ENCODE measurements around the gene GPR152.
"Not testable (repeated sequence)": the region's sequence is repeated elsewhere in the genome, so short reads cannot be mapped to it uniquely, and the experiment has no call there.

GPR152 gene

DNA sequence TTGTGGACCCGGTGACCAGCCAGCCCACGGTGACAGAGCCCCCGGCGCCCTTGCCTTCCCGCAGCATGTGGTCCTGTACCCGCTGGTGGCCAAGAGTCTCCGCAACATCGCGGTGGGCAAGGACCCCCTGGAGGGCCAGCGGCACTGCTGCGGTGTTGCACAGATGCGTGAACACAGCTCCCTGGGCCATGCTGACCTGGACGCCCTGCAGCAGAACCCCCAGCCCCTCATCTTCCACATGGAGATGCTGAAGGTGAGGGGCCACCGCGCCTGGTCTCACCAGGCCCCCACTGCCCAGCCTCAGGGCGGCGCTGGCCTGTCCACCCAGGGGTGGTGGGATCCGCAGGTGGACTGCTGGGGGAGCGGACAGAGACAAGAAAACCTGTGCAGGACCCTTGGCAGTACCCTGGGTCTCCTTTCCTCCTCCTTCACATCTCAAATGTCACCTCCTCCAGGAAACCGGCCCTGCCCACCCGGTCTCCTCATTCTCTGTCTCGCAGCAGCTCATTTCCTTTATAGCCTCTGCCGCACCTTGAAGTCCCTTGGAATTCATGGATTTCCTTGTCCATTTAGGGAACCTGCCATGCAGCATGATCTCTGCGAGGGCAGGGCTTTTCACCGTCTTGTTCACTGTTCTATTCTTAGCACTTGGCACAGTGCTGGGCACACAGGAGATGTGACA is 36.8 kb upstream of the GPR152 start:
- DNase-seq (ENCODE audit: low read depth): no peak

GRCh38 chr11:67486481-67487195 is 34.1 kb upstream of the GPR152 start:
- DNase-seq (ENCODE audit: low read depth): no peak

DNA sequence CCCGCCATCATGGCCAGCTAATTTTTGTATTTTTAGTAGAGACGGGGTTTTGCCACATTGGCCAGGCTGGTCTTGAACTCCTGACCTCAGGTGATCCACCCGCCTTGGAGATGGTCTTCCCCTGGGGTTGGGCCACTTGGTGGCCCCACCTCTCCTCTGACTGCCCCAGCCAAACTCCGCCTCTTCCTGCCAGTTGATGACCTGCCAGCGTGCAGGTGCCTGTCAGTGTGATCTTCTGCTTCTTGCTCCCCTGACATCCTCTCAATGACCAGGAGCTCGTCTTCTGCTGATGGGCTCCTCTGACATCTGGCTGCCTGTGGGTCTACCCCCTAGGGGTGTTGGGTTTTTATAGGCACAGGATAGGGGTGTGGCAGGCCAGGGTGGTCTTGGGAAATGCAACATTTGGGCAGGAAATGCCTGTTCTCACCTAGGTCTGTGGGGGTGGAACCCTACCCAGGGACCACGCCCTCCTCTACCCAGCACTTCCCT is 33.4 kb upstream of the GPR152 start:
- DNase-seq (ENCODE audit: low read depth): not testable (repeated sequence)

DNA sequence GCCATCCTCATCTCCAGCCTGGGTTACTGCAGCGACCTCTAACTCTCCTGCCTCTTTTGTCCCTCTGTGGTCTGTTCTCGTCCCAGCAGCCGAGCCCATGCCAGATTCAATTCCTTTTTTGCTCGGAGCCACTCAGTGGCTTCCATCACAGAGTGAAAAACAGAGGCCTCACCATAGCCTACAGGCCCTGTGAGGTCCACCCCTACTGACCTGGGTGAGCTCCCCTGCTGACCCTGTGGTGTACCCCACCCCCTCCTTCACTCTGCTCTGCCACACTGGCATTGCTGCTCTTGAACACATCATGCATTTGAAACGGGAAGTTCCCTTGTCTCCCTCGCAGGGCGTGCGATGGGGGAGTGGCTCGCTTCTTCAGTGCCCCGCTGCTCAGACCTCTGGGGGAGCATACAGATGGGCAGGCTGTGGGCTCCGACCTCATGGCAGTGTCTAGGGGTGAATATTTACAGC is 32.4 kb upstream of the GPR152 start:
- no peak for DNase-seq (ENCODE audit: low read depth)

DNA sequence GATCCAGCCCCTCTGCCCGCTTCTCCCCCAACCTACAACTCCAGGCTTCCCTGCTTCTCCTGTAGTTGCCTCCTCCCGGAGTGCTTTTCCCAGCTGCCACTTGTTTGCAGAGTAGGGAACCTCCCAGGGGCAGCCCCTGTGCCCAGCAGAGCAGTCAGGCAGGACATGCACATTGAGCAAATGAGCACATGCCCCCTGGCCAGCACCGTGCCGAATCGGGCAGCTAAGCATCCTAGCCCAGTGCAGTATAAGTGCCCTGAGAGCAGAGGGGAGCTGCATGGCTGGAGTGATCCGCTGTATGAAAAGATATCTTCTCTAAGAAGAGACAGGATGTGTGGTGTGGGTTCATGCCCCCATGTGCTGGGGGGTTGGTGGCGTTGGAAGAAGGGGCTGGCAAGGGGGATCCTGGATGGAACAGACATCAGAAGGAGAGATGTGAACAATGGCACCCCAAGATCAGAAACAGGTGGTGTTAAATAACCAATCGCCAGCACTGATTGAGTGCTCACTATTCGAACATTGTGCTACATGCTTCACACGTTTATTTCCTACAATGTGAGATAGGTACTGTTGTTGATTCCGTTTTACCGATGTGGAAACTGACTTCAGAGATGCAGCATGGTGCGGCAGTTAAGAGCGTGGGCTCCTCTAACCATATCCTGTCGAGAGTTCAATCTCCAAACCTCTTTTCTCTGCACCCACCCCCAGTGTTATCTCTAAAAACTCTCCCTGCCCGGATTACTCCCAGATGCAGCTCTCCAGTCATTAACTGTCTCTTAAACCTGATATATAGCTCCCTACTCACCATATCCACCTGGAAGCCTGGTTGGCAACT is 31.5 kb upstream of the GPR152 start:
- DNase-seq (ENCODE audit: low read depth): no peak

GRCh38 chr11:67482827-67483798 is 30.6 kb upstream of the GPR152 start, which contains the start of gene AIP:
TSS of gene AIP (plus strand) at chr11:67483026. CDS start at chr11:67483159, 133 bp downstream.
- peak; percentile 95 for DNase-seq (ENCODE audit: low read depth)

DNA sequence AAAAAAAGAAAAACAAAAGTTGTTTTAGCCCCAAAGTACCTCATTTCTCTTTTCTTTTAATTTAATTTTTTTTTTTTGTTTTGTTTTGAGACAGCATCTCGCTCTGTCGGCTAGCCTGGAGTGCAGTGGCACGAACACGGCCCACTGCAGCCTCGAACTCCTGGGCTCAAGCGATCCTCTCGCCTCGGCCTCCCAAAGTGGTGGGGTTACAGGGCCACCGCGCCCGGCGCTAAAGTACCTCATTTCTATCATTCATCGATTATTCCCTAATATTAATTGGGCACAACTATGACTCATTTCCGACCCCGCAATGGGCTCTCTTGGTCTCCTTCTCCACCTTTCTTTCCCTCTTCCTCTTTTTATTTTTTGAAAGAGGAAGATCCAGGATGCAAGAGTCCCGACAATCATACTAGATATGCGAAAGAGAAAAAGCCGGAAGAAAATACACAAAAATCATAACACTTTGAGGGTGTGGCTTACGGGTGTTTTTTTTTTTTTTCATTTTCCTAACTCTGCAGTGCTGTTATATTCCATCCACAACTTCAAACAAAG is 29.8 kb upstream of the GPR152 start:
- DNase-seq (ENCODE audit: low read depth): no peak

DNA sequence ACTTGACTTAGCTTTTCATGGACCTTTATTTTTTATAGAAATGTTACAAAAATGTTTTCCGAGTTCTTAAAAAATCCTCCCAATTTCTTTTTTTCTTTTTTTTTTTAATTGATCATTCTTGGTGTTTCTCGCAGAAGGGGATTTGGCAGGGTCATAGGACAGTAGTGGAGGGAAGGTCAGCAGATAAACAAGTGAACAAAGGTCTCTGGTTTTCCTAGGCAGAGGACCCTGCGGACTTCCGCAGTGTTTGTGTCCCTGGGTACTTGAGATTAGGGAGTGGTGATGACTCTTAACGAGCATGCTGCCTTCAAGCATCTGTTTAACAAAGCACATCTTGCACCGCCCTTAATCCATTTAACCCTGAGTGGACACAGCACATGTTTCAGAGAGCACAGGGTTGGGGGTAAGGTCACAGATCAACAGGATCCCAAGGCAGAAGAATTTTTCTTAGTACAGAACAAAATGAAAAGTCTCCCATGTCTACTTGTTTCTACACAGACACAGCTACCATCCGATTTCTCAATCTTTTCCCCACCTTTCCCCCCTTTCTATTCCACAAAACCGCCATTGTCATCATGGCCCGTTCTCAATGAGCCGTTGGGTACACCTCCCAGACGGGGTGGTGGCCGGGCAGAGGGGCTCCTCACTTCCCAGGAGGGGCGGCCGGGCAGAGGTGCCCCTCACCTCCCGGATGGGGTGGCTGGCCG is 25.0 kb upstream of the GPR152 start:
- DNase-seq (ENCODE audit: low read depth): not testable (repeated sequence)

DNA sequence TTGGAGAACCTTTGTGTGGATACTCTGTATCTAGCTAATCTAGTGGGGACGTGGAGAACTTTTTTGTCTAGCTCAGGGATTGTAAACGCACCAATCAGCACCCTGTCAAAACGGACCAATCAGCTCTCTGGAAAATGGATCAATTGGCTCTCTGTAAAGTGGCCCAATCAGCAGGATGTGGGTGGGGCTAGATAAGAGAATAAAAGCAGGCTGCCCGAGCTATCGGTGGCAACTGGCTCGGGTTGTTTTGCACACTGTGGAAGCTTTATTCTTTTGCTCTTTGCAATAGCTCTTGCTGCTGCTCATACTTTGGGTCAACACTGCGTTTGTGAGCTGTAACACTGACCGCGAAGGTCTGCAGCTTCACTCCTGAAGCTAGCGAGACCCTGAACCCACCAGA is 24.2 kb upstream of the GPR152 start:
- not testable (repeated sequence) for DNase-seq (ENCODE audit: low read depth)

DNA sequence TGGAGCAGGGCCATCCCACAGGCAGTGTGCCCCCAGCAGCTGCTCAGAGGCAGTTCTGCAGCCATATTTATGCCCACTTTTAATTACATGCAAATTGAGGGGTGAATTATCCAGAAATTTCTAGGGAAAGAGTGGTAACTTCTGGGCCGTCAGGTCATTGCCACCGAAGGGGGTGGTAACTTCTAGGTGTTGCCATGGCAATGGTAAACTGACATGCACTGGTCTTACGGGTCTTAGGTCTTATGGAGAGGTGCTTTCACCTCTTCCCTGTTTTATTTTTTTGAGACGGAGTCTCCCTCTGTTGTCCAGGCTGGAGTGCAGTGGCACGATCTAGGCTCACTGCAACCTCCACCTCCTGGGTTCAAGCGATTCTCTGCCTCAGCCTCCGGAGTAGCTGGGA is 20.4 kb upstream of the GPR152 start:
- DNase-seq (ENCODE audit: low read depth): no peak

DNA sequence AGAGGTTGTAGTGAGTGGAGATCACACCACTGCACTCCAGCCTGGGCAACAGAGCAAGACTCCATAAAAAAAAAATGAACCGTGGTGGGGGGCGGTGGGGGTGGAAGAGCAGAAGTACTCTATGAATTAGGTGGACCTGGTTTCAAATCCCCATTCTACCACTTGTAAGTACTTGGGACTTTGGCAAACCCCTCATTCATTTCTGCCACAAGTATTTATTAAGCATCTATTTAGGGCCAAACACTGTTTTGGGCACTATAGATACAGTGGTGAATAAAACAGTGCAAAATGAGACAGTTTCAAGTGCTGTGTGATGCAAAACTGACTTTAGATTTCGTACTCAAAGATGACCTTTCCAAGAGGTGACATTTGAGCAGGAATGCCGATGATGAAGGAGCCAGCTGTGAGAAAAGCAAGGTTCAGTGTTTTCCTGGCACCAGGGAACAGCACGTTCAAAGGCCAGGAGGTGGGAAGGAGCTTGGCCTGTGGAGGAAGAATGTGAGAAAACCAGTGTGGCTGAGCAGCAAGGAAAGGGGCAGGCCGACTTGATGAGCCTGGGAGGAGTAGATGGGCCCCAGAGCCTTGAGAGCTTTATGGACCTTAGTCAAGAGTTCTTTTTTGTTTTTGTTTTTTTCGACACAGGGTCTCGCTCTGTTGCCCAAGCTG is 17.9 kb upstream of the GPR152 start:
- no peak for DNase-seq (ENCODE audit: low read depth)

DNA sequence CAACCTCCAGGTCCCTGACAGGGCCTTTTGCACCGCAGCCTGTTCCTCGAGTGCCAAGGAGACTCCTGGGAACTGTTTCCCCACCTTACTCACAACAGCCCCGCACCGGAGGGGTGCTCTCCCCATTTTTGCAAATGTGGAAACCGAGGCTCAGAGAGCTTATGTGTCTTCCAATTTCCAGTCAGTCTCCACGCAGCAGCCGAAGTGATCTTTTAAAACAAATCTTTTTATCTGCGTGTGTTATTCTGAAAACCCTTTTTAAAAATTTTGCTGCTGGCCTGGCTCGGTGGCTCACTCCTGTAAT is 16.9 kb upstream of the GPR152 start:
- no peak for DNase-seq (ENCODE audit: low read depth)

DNA sequence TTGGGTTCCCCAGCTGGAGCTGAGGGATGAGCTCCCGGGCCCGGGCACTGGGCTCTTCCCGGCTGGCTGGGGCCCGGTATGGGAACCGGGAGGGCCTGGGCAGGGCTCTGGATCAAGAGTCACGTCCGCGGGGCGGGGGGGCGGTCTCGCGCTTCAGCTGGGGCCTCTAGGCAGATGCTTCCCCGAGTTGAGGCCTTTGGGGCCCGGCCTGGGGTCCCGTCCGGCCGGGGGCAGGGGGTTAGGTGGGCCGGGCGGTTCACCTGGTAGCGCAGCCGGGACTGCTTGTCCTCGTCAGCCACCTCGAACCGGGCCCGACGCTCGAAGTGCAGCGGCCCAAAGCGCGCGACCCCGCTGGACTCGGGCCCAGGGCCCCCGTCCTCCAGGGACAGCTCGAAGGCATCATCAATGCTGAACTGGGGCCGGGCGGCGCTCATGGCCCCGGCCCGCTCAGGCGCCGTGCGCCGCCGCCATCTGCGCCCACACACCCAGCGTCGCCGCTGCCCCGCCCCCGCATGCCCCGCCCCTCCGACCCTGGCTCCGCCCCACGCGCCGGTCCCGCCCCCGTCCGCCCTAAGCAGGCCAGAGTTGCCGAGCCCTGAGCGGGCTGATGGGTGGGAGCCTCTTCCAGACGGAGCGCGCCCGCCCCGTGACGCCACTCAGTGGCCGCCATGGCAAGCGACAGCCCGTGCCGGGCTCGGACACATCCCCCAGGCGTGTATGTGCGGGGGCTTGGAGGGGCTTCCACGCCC is 16.4 kb upstream of the GPR152 start, which contains the start of gene TMEM134:
Gene TMEM134 (minus strand): TSS at position 493 of the 749 bp plus-strand sequence. CDS start 59 bp downstream, at position 434.
- peak; percentile 89 for DNase-seq (ENCODE audit: low read depth)

DNA sequence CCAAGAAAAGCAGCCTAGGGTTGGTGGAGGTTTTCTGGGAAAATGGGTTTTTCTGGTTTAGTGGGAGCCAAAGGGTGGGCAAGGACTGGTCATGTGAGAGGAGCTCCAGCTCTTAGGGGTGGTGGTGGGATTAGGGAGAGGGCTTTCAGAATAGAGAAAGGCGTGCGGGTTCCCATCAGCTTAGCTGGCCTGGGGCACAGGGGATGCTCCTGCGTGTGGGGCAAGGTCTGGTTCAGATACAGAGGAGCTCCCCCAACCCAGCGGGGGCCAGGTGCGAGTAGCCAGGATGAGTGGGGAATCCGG is 15.9 kb upstream of the GPR152 start:
- DNase-seq (ENCODE audit: low read depth): no peak

- DNase-seq (ENCODE audit: low read depth): no peak
These were observed 15.5 kb upstream of the GPR152 start for GRCh38 chr11:67468056-67468455.

DNA sequence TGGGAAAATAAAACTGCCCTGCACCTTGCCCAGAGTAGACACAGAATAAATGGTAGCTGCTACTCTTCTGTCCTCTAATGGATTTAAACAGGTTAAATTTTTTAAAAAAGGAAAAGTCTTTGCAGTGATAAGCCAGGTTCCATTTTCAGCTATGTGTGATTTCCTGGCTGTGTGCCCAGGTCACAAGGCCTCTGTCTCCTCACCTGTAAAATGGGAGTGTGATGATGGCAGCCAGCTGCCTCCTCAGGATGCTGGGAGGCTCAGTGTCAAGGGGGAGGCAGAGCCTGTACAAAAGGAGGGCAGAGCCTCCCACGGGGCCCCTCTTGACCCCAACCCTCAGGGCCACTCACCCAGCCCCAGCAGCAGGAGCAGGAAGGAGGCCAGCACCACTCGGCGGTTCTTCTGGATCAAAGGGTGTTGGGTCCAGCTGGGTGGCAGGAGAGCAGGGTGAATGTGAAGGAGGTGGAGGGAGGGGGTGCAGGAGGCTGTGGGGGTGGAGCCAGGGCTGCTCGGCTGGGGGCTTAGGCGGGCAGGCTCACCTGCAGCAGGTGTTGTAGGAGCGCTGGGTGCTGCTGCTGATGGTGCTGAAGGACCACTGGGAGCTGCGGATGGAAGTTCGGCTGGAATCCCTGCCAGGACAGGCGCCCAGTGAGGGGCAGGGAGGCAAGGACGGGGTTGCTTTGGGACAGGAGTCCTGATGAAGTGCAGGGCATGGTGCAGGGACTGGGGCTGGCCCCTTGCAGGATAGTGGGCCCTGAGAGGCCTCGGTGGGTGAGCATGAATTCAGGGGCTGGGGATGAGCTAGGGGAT is 14.6 kb upstream of the GPR152 start:
- no peak for DNase-seq (ENCODE audit: low read depth)

DNA sequence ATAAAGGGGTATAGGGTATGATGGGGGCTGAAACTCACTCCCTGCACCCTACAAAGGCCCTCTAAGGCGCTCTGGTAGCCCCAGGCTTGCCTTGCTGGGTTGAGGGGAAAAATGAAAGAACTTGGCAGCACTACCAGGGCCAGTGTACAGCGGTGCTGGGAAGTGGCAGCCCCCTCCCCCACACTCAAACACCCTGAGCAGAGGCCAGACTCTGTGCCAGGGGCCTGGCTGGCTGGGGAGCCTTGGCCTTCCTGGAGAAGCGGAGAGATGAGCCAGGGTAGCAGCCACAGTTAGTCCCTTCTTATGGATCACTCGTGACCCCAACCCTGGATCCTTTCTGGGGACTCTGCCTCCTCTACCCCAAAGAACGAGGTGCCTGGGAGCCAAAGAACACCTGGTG is 13.8 kb upstream of the GPR152 start:
- DNase-seq (ENCODE audit: low read depth): no peak

- peak; percentile 17 for DNase-seq (ENCODE audit: low read depth)
These were observed 13.0 kb upstream of the GPR152 start for GRCh38 chr11:67465530-67465929.

DNA sequence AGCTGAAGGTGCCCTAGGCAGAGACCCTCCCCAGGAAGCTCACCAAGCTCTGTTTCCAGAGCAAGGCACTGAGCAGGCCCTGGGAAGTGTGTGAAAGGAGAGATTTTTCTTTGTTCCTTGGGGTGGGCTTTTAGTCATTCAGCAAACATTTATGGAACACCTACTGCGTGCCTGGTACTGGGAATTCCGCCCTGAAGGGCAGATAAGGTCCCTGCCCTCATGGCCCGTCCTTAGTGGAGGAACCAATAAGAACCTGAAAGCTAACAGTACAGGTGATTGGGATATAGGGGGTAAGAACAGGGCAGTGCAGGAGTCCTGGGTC is 12.6 kb upstream of the GPR152 start:
- no peak for DNase-seq (ENCODE audit: low read depth)

Data from fibroblast of the conjunctiva (primary cell).